PC-9 (cell line): ENCODE measurements around the gene TUBGCP2.

Source experiments
- CTCF ChIP-seq: fragments of 200-600 bp; sonication (generic); conservative IDR thresholded peaks from 2 replicates; pipeline ENCODE4 v1.6.1; 2017; ENCODE audit warnings: mixed run types, antibody characterized with exemption, mild to moderate bottlenecking, moderate library complexity
- EZH2 ChIP-seq: fragments of 200-600 bp; sonication (generic); IDR thresholded peaks from 2 replicates; pipeline ENCODE4 v1.8.0; 2017; ENCODE audit warnings: antibody characterized with exemption, low read depth

GRCh38 chr10:133353988-133354605, 45.4 kb upstream of the TUBGCP2 start:
- TF ChIP-seq CTCF, result no peak
- TF ChIP-seq EZH2, result no peak
